Caco-2 (cell line): ENCODE results near the gene SPTB. TPM values are rescaled to one million over a fixed set of nuclear protein-coding genes. Genes with fewer than 3 reads are reported as not detected.

ENCODE experiments used
- BruUV-seq: library from RNA; stranded (reverse); fragments of 400-500 nt; replicated peaks from 2 replicates; lab custom pipeline; 2021; lab: Mats Ljungman, UMichigan
- CTCF ChIA-PET: fragments of 300-600 bp; sonication (Branson Sonifier 250); formaldehyde crosslinking; loops from one replicate; lab custom pipeline; 2022; ENCODE audit warnings: antibody characterized with exemption; lab: Charles Lee
- POLR2A ChIA-PET: fragments of 300-600 bp; sonication (Branson Sonifier 250); formaldehyde crosslinking; loops from one replicate; lab custom pipeline; 2022; ENCODE audit warnings: antibody characterized with exemption; lab: Charles Lee
- DNase-seq, 2 experiments: peaks; one replicate each; pipeline versions ENCODE4 v3.0.0 to v3.0.0-alpha.2; 2020 to 2022
- H3K27me3 ChIP-seq: replicated peaks from 2 replicates; pipeline ENCODE4 v1.6.0; 2011; ENCODE audit warnings: low read length; ENCODE audit not compliant: control insufficient read depth, insufficient read depth
- H3K36me3 ChIP-seq: 2 replicates; pipeline ENCODE4 v1.5.1; 2011; ENCODE audit warnings: low read length; ENCODE audit not compliant: control insufficient read depth, insufficient read depth
- H3K4me1 ChIP-seq: fragments of 250-450 bp; sonication (Bioruptor Pico); 2 replicates; pipeline ENCODE4 v1.5.1; 2020; ENCODE audit warnings: mild to moderate bottlenecking
- H3K4me3 ChIP-seq: 2 replicates; pipeline ENCODE4 v1.5.1; 2011; ENCODE audit warnings: low read depth, mild to moderate bottlenecking, control low read depth, low read length
- H3K9me3 ChIP-seq: fragments of 250-450 bp; sonication (Bioruptor Pico); 2 replicates; pipeline ENCODE4 v1.5.1; 2020; ENCODE audit warnings: mild to moderate bottlenecking, moderate library complexity
- H3K27ac Mint-ChIP-seq: one replicate; pipeline ENCODE4 v1.8.0; 2022; ENCODE audit warnings: mixed read lengths; ENCODE audit not compliant: unreplicated experiment
- H3K27me3 Mint-ChIP-seq: one replicate; pipeline ENCODE4 v1.8.0; 2022; ENCODE audit warnings: mixed read lengths; ENCODE audit not compliant: insufficient read depth, unreplicated experiment
- H3K36me3 Mint-ChIP-seq: one replicate; pipeline ENCODE4 v1.8.0; 2022; ENCODE audit warnings: mild to moderate bottlenecking, mixed read lengths; ENCODE audit not compliant: insufficient read depth, unreplicated experiment
- H3K4me1 Mint-ChIP-seq: one replicate; pipeline ENCODE4 v1.8.0; 2022; ENCODE audit warnings: low read depth, mixed read lengths; ENCODE audit not compliant: unreplicated experiment
- H3K4me3 Mint-ChIP-seq: one replicate; pipeline ENCODE4 v1.8.0; 2022; ENCODE audit warnings: mild to moderate bottlenecking, moderate library complexity, mixed read lengths; ENCODE audit not compliant: unreplicated experiment
- H3K9me3 Mint-ChIP-seq: one replicate; pipeline ENCODE4 v1.8.0; 2022; ENCODE audit warnings: mixed read lengths; ENCODE audit not compliant: unreplicated experiment
- intact Hi-C: fragments of 100-400 bp; cut with micrococcal nuclease; formaldehyde crosslinking; loops from one replicate; pipeline ENCODE4 v1.10.0; 2022; ENCODE audit not compliant: unreplicated experiment
- total RNA-seq: library from RNA; stranded (reverse); gene quantifications from 2 replicates; pipeline ENCODE4 v1.2.3, GENCODE V29; 2022
- TF ChIP-seq, protein P1 (sequence below), 2 experiments: fragments of 200-600 bp in 1 of 2; IDR thresholded peaks; 1 replicate in 1 of 2; 2 replicates in 1 of 2; pipeline versions ENCODE4 v1.5.1 to v1.8.0; 2011 to 2022; ENCODE audit warnings: antibody characterized with exemption in 1 of 2, control low read depth in 1 of 2, inconsistent platforms in 1 of 2, low read depth in 1 of 2, low read length in 1 of 2, mild to moderate bottlenecking in 1 of 2, moderate library complexity in 1 of 2; ENCODE audit not compliant: insufficient read depth in 1 of 2, severe bottlenecking in 1 of 2, unreplicated experiment in 1 of 2

SPTB gene
- total RNA-seq, 1 experiment from 2014 or later = 1.7 TPM

DNA sequence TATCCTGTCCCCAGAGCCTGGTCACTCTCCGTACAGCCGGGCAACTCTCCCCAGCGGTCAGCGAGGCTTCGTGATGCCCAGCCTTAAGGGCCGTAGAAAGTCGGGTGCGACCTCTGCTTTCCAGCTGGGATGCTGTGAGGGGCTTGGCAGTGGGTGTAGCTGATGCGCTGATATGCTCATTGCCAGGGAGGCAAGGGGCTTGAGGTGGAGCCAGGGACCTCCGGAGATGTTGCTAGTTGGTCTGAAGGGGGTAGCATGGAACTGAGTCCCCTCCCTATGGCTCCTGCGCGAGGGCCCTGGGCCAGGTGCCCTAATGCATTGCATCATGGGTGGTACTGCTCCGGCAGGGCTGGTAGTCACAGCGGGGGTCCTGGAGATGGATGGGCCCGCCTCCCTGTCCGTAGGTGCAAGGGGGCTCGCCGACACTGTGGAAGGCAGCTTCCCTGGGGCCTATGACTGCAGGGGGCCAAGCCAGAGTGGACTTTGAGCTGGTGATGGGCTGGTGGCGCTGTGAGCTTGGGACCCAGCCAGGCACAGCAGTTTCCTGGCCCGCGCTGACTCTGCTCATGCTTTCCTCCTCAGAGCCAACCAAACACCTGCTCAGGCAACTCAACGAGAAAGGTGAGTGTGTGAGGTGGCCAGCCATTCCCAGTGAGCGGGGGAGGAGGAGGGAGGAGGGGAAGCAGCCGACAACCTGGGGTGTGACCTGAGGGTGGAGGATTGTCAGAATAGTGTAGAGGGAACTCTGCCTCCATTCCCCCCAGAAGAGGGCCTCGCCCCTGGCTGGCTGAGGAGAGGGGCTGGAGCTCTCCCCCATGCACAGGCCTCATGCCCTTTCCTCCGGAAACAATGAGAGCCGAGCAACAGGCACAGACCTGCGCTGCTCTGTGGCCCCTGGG lies 143.2 kb downstream of the SPTB start:
- Histone ChIP-seq H3K27me3 (no peaks in the 10 kb centered on the region), H3K4me1 (0 out of 2 replicates have a peak, but pooled peaks cover 3% of the 10 kb centered on the region), H3K9me3 (no peaks in the 10 kb centered on the region), H3K4me3 (no peak overlapping the region), H3K36me3 (peaks cover 8% of the 10 kb centered on the region)
- Mint-ChIP-seq H3K4me1 (no peaks in the 10 kb centered on the region), H3K4me3 (no peak overlapping the region), H3K36me3 (peaks cover 67% of the 10 kb centered on the region), H3K27ac (no peak overlapping the region), H3K9me3 (no peaks in the 10 kb centered on the region), H3K27me3 (no peaks in the 10 kb centered on the region)
- POLR2A ChIA-PET = no interaction called here
- DNase-seq = no peak
- BruUV-seq = no TSS peak
- CTCF ChIA-PET = interaction anchor here (0.7 kb wide), 1 partner anchor 28 kb away, joined by 5 read pairs; no protein-coding TSS in a partner anchor
- TF ChIP-seq, protein P1, sequence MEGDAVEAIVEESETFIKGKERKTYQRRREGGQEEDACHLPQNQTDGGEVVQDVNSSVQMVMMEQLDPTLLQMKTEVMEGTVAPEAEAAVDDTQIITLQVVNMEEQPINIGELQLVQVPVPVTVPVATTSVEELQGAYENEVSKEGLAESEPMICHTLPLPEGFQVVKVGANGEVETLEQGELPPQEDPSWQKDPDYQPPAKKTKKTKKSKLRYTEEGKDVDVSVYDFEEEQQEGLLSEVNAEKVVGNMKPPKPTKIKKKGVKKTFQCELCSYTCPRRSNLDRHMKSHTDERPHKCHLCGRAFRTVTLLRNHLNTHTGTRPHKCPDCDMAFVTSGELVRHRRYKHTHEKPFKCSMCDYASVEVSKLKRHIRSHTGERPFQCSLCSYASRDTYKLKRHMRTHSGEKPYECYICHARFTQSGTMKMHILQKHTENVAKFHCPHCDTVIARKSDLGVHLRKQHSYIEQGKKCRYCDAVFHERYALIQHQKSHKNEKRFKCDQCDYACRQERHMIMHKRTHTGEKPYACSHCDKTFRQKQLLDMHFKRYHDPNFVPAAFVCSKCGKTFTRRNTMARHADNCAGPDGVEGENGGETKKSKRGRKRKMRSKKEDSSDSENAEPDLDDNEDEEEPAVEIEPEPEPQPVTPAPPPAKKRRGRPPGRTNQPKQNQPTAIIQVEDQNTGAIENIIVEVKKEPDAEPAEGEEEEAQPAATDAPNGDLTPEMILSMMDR (IDR thresholded peaks at IDR 0.05; ENCODE audit: insufficient read depth in 1 of 2, low read depth in 1 of 2, low read length in 1 of 2, severe bottlenecking in 1 of 2, unreplicated experiment in 1 of 2) = no peak
- intact Hi-C loops = no loop called here

DNA sequence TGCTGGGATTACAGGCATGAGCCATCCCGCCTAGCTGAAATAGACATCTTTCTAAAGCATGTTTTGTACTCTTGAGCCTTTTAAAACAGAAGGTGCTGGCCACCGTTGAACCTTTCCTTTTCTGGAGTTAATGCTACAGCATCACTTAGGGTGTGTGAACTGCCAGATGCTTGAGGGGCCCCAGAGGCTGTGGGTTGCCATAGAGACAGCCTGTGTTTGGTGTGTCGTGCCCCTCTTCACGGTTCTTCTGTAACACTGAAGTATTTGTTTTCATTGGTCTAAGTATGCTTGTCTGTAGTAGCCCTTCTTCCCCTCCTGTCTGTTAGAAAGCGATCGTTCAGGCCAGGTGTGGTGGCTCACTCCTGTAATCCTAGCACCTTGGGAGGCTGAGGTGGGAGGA lies 144.7 kb downstream of the SPTB start:
- POLR2A ChIA-PET = no interaction called here
- Mint-ChIP-seq H3K4me1 (no peaks in the 10 kb centered on the region), H3K9me3 (no peaks in the 10 kb centered on the region), H3K4me3 (no peak overlapping the region), H3K36me3 (peaks cover 67% of the 10 kb centered on the region), H3K27me3 (no peaks in the 10 kb centered on the region), H3K27ac (no peak overlapping the region)
- H3K4me1 ChIP-seq = 0 out of 2 replicates have a peak, but pooled peaks cover 3% of the 10 kb centered on the region
- no TSS peak for BruUV-seq
- no peaks in the 10 kb centered on the region for H3K27me3 ChIP-seq
- CTCF ChIA-PET = no interaction called here
- H3K9me3 ChIP-seq = no peaks in the 10 kb centered on the region
- intact Hi-C loops = no loop called here
- peaks cover 8% of the 10 kb centered on the region for H3K36me3 ChIP-seq
- no peak for DNase-seq
- no peak overlapping the region for H3K4me3 ChIP-seq
- TF ChIP-seq, protein P1 (IDR thresholded peaks at IDR 0.05; ENCODE audit: insufficient read depth in 1 of 2, low read depth in 1 of 2, low read length in 1 of 2, severe bottlenecking in 1 of 2, unreplicated experiment in 1 of 2) = no peak

DNA sequence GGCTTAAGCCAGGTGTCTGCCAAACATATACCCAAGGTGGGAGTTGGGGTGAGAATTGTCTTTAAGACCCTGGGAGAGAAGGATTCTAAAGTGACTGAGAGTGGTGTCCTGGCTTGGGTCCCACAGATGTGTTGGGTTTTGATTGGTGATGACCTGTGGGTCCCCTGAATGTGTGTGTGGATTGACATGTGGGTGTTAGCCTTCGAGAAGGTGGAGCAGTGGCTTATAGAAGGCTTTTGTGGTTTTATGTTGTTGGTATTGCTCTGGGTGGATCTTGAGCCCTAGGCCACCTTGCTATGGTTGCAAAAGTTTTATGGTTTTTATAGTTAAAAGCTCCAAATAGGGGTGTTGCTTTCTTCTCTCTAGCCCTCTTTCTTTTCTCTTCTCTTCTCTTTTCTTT lies 145.8 kb downstream of the SPTB start:
- no TSS peak for BruUV-seq
- no peak overlapping the region for H3K27ac Mint-ChIP-seq
- CTCF ChIA-PET = no interaction called here
- H3K27me3 Mint-ChIP-seq = no peaks in the 10 kb centered on the region
- Histone ChIP-seq H3K4me1 (0 out of 2 replicates have a peak, but pooled peaks cover 3% of the 10 kb centered on the region), H3K4me3 (no peak overlapping the region), H3K9me3 (no peaks in the 10 kb centered on the region), H3K36me3 (peaks cover 12% of the 10 kb centered on the region), H3K27me3 (no peaks in the 10 kb centered on the region)
- no peak for DNase-seq
- POLR2A ChIA-PET = no interaction called here
- no peak overlapping the region for H3K4me3 Mint-ChIP-seq
- no peaks in the 10 kb centered on the region for H3K9me3 Mint-ChIP-seq
- H3K4me1 Mint-ChIP-seq = no peaks in the 10 kb centered on the region
- peaks cover 61% of the 10 kb centered on the region for H3K36me3 Mint-ChIP-seq
- intact Hi-C loops = no loop called here
- TF ChIP-seq, protein P1 (IDR thresholded peaks at IDR 0.05; ENCODE audit: insufficient read depth in 1 of 2, low read depth in 1 of 2, low read length in 1 of 2, severe bottlenecking in 1 of 2, unreplicated experiment in 1 of 2) = no peak
